Measurements from ENCODE around the gene ST6GALNAC6.
"Not testable (repeated sequence)": the region's sequence is repeated elsewhere in the genome, so short reads cannot be mapped to it uniquely, and the experiment has no call there.

The ST6GALNAC6 gene

GRCh38 chr9:127855522-127855921 is 43.9 kb downstream of the ST6GALNAC6 start:
- no peak for DNase-seq (ENCODE audit: low read depth in 2 of 2)

GRCh38 chr9:127854960-127855359 is 44.4 kb downstream of the ST6GALNAC6 start:
- DNase-seq (ENCODE audit: low read depth in 2 of 2) = no peak

GRCh38 chr9:127854184-127854806 is 45.1 kb downstream of the ST6GALNAC6 start, which contains the start of gene ENG:
Gene ENG, minus strand, starts transcription at chr9:127854658. Its CDS starts 303 bp downstream, at chr9:127854355.
- no peak for DNase-seq (ENCODE audit: low read depth in 2 of 2)

DNA sequence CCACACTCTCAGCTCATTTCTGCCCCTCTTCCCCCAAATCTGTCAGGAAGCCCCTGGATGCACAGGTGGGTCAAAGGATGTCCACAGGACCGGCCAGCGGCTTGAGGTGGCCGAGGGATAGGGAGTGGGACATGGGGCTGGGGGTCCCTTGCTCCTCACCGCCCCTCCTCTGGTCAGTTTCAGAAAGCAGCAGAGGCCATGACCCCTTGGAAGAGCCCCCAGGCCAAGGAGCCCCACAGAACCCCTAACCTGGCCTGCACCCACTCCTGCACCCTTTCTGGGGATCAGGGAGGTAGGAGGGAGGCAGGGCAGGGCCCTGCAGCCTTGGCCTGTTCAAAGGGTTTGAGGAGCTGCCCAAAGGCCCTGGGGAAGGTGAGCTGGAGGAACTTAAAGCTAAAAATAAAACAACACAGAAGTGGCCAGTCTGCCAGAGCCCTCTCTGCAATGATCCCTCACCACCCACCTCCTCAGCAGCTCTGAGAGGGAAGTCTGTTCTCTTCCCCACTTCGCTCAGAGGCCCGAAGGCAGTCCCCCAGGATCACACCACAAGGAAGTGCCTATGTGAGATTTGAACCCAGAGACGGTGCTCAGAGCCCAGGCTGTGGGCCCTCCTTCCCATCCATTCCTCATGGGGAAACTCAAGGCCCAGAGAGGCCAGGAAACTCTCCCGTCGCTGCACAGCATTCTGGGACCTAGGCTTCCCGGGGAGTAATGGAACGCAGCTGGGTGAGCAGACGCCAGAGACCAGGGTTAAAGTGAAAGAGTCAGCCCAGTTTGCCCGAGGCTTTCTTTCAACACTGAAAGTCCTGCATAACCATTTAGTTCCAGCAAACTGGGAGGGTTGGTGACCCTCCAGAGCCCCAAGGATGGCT is 45.9 kb downstream of the ST6GALNAC6 start:
- no peak for DNase-seq (ENCODE audit: low read depth in 2 of 2)

DNA sequence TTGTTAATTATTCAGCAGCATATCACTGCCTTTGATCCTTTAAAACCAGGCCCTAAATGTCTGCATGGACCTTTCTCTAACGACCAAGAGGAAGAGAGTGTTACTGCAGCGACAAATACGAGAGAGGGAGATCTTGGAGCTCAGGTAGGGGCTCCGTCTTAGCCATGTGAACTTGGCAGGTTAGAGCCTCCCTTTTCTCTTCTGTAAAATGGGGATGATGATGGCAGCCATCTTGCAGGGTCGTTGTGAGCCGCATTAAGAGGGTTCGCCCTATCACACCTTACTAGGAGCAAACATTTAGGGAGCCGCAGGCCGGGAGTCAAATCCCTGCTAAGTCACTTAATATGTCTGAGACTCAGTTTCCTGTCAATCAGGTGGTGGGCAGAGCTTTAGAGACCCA is 46.6 kb downstream of the ST6GALNAC6 start:
- DNase-seq (ENCODE audit: low read depth in 2 of 2) = no peak

DNA sequence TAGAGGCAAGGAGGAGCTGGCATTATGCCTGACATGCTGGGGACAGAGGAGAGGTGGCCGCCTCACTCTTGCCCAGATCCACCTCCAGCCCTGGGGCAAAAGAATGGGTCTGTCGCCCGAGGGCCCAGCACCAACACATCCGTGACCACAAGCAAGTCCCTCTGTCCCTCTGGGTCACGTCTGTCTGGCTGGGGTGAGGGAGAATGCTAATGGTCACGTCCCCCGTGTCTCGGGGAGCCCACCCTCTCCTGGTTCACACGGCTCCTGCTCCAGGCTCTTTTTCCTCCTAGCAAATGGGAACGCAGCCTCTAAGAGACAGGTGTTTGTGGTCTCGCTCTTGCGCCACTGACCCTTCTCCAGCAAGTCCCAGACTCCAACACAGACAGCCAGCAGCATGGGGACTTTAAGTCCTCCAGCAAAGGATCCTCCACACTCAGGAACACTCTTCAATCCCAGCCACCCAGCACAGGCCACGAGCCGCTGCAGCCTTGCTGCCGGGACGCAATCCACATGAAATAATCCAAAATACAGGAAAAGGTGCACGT is 49.0 kb downstream of the ST6GALNAC6 start:
- DNase-seq (ENCODE audit: low read depth in 2 of 2) = no peak

DNA sequence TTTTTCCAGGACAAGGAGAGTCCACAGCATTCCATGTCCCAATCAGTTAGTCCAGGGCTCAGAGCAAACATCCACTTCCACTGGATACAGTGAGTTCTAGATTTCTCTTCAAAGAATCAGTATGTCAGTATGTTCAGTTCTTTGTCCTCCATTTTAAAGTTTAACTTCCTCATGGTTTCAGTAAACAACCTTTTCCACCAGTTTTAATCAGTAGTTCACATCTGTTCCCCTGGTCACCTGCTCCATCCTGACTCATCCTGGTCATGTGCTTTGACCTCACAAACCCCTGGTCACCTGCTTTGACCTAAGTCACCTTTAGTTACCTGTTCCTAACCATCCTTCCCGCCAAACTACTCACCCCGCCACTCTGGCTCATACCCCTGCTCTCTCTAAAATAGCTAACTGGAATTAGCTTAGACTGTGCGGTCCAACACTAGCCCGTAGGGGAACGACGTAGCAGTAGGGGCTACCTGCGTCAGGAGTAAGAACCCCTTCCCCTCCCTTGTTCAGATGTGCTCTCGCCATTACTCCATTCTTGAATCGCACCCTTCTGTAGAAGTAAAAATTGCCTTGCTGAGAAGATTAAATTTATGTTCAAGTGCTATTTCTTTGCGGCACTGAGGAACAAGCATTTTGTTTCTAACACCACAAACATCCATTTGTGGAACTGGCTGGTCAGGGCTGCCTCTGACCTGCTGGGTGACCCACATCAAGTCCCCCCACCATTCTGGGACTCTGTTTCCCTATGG is 50.5 kb downstream of the ST6GALNAC6 start:
- DNase-seq (ENCODE audit: low read depth in 2 of 2) = no peak

- no peak for DNase-seq (ENCODE audit: low read depth in 2 of 2)
Measured at GRCh38 chr9:127847833-127848755, 51.3 kb downstream of the ST6GALNAC6 start.

DNA sequence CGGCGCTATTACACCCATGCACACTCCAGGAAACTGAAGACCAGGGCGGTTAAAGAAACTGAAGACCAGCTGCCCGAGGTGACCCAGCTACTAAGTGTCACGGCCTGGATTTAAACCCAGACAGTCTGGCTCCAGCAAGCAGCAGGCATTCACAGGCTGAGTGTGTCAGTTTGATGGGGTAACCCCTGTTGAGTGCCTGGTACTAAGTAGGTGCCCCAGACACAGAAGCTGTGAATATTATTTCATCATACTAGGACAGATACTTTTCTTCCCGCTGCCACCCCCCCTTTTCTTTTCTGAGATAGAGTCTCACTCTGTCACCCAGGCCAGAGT is 52.3 kb downstream of the ST6GALNAC6 start:
- no peak for DNase-seq (ENCODE audit: low read depth in 2 of 2)

DNA sequence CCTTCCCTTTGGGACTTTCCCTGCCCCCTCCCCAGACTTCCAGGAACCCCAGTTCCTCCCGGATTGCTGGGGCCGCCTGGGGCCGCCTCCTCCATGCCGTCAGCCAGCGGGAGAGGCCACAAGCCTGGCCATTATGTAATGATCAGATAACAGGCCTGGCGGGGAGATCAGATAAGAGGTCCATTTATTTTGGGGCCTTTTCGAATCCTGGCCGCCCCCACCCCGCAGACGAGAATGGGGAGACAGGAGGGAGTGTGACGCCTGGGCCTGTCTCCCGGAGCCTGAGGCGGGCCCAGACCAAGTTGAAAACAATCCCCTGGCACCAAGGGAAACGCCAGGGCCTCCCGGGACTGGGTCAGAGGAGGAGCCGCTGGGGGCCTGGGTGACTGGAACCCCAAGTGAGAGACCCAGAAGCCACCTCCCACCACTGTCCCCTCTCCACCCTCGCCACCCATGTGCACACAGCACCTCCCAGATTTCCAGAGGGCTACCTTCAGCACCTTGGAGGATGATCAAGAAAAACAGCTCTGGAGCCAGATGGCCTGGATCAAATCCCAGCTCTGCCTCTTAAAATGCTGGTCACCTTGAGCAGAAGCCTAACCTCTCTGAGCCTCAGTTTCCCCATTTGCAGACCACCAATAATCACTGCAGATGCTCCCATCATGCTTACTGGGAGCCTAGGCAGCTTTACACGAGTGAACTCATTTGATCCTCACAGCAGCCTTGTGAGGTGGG is 52.8 kb downstream of the ST6GALNAC6 start:
- DNase-seq (ENCODE audit: low read depth in 2 of 2) = no peak

DNA sequence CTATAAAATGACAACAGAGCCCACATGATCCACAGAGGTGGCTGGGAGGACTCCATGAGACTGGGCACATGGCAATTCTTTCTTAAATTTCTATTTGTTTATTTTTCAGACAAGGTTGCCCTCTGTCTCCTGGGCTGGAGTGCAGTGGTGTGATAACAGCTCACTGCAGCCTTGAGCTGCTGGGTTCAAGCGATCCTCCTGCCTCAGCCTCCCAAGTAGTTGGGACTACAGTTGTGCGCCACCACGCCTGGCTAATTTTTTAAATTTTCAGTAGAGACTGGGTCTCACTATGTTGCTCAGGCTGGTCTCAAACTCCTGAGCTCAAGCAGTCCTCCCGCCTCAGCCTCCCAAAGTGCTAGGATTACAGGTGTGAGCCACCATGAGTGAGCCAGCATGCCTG is 53.8 kb downstream of the ST6GALNAC6 start:
- not testable (repeated sequence) for DNase-seq (ENCODE audit: low read depth in 2 of 2)

- no peak for DNase-seq (ENCODE audit: low read depth in 2 of 2)
Measured at GRCh38 chr9:127844821-127845359, 54.5 kb downstream of the ST6GALNAC6 start.

- DNase-seq (ENCODE audit: low read depth in 2 of 2) = no peak
Measured at GRCh38 chr9:127841087-127841835, 58.1 kb downstream of the ST6GALNAC6 start.

DNA sequence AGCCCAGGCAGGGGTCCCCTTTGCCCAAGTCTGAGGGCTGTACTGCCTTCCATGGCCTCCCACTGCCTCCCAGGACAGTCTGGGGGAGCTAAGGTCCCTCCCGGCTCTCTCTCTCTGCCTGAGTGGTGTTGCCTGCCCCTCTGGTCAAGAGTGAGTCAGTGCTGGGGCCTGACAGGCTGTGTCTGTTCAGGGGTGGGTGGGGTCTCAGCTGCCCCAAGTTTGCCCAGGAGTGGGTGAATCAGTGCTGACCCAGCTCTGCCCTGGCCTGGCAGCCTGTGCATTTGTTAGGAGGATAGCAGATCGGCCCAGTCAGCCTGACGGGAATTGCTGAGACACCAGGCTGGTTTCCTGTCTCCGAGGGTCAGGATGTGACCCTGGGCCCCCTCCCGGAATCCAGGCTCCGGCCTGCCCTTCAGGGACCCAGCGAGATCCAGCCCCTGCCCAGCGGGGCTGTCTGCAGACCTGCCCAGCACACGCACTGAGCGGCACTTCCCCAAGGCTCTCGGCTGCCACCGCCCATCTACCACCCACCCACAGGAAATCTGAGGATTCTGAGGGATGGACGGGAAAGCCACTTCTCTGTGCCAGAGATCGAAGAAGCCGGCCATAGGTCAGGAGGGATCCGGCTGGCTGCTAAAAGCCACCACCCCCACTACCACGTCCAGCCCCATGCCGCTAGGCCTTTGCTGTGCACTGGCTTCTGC is 60.9 kb downstream of the ST6GALNAC6 start:
- DNase-seq (ENCODE audit: low read depth in 2 of 2) = peak in 1 of 2 experiments; percentile 15

DNA sequence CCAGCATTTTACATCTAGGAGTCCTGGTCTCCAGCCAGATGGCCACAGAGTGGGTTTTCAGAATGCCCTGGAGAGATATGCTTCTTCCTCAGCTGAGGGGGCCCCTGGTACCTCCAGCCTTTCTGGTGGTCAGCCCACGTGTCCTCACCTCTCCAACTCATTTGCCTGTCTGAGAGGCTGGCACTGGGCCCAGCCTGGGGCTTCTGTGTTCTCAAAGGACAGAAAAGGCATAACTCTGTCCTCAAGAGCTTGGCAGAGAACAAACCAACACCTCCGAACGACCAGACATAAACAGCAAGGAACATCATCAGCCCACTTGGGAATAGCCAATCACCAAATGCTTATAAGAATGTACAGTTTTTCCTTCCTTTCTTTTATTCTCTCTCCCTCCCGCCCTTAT is 62.1 kb downstream of the ST6GALNAC6 start:
- DNase-seq (ENCODE audit: low read depth in 2 of 2) = no peak

GRCh38 chr9:127836561-127836960 is 62.8 kb downstream of the ST6GALNAC6 start:
- DNase-seq (ENCODE audit: low read depth in 2 of 2) = not testable (repeated sequence)

DNA sequence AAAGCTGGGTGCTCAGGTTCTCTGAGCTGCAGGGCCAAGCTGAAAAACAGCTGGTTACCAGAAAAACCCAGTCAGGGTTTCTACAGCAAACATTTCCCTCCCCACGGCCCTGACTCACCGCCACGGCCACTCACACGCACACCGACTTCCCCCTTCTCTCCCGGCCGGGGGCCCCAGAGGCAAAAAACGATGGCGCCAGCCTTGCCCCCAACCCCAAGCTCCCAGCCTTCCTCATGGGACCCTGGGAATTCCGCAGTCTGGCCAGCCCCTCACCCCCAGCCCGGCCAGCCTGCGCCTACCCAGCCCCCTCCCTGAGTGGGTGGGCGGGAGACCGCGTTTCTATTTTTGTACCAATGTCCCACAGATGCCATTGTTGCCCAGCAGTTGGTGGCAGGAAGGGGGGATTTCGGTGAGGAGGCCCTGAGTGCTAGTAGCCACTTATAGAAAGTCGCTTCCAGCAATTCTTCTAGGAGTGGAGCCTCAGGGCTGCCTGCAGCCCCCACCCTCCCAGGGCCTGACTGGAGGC is 63.3 kb downstream of the ST6GALNAC6 start:
- peak in 1 of 2 experiments; percentile 28 for DNase-seq (ENCODE audit: low read depth in 2 of 2)

Data from fibroblast of skin of left quadriceps (primary cell).